Neuronal stem cell (in vitro differentiated cells): ENCODE data around the gene FRAS1. TPM values are rescaled to one million over a fixed set of nuclear protein-coding genes. Genes with fewer than 3 reads are reported as not detected.

Experiments
- DNase-seq: peaks from one replicate; pipeline ENCODE4 v3.0.0-alpha.2; 2013; ENCODE audit warnings: low spot score
- H2AFZ ChIP-seq: one replicate; pipeline ENCODE4 v1.6.1; 2013; ENCODE audit warnings: mild to moderate bottlenecking, low read length, inconsistent platforms
- H2AK5ac ChIP-seq: 2 replicates; pipeline ENCODE4 v1.6.1; 2013; ENCODE audit warnings: low read depth, mild to moderate bottlenecking, inconsistent platforms, low read length, moderate library complexity, mixed read lengths
- H2BK120ac ChIP-seq: 2 replicates; pipeline ENCODE4 v1.6.1; 2013; ENCODE audit warnings: low read depth, mild to moderate bottlenecking, inconsistent platforms, low read length, moderate library complexity, mixed read lengths
- H2BK12ac ChIP-seq: one replicate; pipeline ENCODE4 v1.6.1; 2013; ENCODE audit warnings: low read length, inconsistent platforms
- H2BK15ac ChIP-seq: 2 replicates; pipeline ENCODE4 v1.6.1; 2013; ENCODE audit warnings: mild to moderate bottlenecking, low read length, inconsistent platforms, mixed read lengths
- H2BK5ac ChIP-seq: one replicate; pipeline ENCODE4 v1.6.1; 2013; ENCODE audit warnings: inconsistent platforms, mild to moderate bottlenecking, low read length, moderate library complexity
- H3K14ac ChIP-seq: one replicate; pipeline ENCODE4 v1.6.1; 2013; ENCODE audit warnings: low read length, inconsistent platforms
- H3K18ac ChIP-seq: 2 replicates; pipeline ENCODE4 v1.6.1; 2013; ENCODE audit warnings: low read length, inconsistent platforms
- H3K23ac ChIP-seq: 2 replicates; pipeline ENCODE4 v1.6.1; 2013; ENCODE audit warnings: low read depth, mild to moderate bottlenecking, mixed read lengths, low read length, inconsistent platforms; ENCODE audit not compliant: poor library complexity
- H3K27ac ChIP-seq: replicated peaks from 3 replicates; pipeline ENCODE4 v1.5.1; 2013; ENCODE audit warnings: low read length, inconsistent platforms
- H3K27me3 ChIP-seq, 3 experiments: 2 replicates each; pipeline ENCODE4 v1.6.1; 2013; ENCODE audit warnings: low read length in 3 of 3, mild to moderate bottlenecking in 2 of 3, inconsistent platforms in 1 of 3, low read depth in 1 of 3, mixed read lengths in 1 of 3, moderate library complexity in 1 of 3; ENCODE audit not compliant: control insufficient read depth in 3 of 3, insufficient read depth in 3 of 3
- H3K36me3 ChIP-seq, 2 donors: replicated peaks in 1 of 2; 2 replicates each; pipeline ENCODE4 v1.6.1; 2013; ENCODE audit warnings: low read length in 2 of 2; ENCODE audit not compliant: control insufficient read depth in 2 of 2, insufficient read depth in 2 of 2
- H3K4ac ChIP-seq: 2 replicates; pipeline ENCODE4 v1.6.1; 2013; ENCODE audit warnings: inconsistent platforms, mild to moderate bottlenecking, low read length, moderate library complexity
- H3K4me1 ChIP-seq, 2 donors: 1 replicate in 1 of 2; 2 replicates in 1 of 2; pipeline ENCODE4 v1.6.1; 2013; ENCODE audit warnings: low read length in 2 of 2, low read depth in 1 of 2; ENCODE audit not compliant: control insufficient read depth in 2 of 2, insufficient read depth in 1 of 2
- H3K4me2 ChIP-seq: one replicate; pipeline ENCODE4 v1.6.1; 2013; ENCODE audit warnings: mild to moderate bottlenecking, low read length, inconsistent platforms; ENCODE audit not compliant: insufficient read depth, poor library complexity, severe bottlenecking
- H3K4me3 ChIP-seq, 2 donors: 2 replicates each; pipeline ENCODE4 v1.5.1; 2013; ENCODE audit warnings: low read length in 2 of 2, mild to moderate bottlenecking in 2 of 2, inconsistent platforms in 1 of 2, moderate library complexity in 1 of 2
- H3K79me1 ChIP-seq: one replicate; pipeline ENCODE4 v1.6.1; 2013; ENCODE audit warnings: low read depth, mild to moderate bottlenecking, inconsistent platforms, low read length, moderate library complexity
- H3K9ac ChIP-seq: one replicate; pipeline ENCODE4 v1.6.1; 2013; ENCODE audit warnings: mild to moderate bottlenecking, low read depth, low read length, inconsistent platforms; ENCODE audit not compliant: poor library complexity
- H3K9me3 ChIP-seq, 2 donors: replicated peaks in 1 of 2; 2 replicates each; pipeline versions ENCODE3 to v1.6.1; 2013; ENCODE audit warnings: low read length in 2 of 2, mild to moderate bottlenecking in 2 of 2, inconsistent platforms in 1 of 2, low read depth in 1 of 2, mixed read lengths in 1 of 2, moderate library complexity in 1 of 2; ENCODE audit not compliant: control insufficient read depth in 2 of 2, insufficient read depth in 1 of 2
- H4K8ac ChIP-seq: one replicate; pipeline ENCODE4 v1.6.1; 2013; ENCODE audit warnings: low read depth, mild to moderate bottlenecking, inconsistent platforms, low read length, moderate library complexity
- H4K91ac ChIP-seq: one replicate; pipeline ENCODE4 v1.6.1; 2013; ENCODE audit warnings: low read length, low read depth, mild to moderate bottlenecking, inconsistent platforms; ENCODE audit not compliant: poor library complexity
- WGBS, 2 donors: extraction: QIAGEN DNeasy Blood & Tissue Kit; methylation state at CpG; one replicate each; pipeline ENCODE4 v1.1.7; 2013; ENCODE audit warnings: missing lambda C conversion rate in 2 of 2, mixed read lengths in 1 of 2; ENCODE audit not compliant: insufficient read length in 2 of 2, insufficient replicate concordance in 1 of 2; ENCODE audit errors: extremely low coverage in 2 of 2; 5-methylcytosine and 5-hydroxymethylcytosine counted together
- small RNA-seq: library from polyadenylated mRNA; stranded (forward); fragments of <200 nt; extraction: miRNeasy Mini kit (QIAGEN cat#:217004); gene quantifications from one replicate; pipeline ENCODE3, GENCODE V24; 2013; ENCODE audit not compliant: insufficient read depth

Gene FRAS1

GRCh38 chr4:78592088-78592783, 535.1 kb downstream of the FRAS1 start:
- Histone ChIP-seq H3K18ac (no peak overlapping the region), H3K79me1 (no peaks in the 10 kb centered on the region), H2AFZ (no peak overlapping the region), H3K27ac (no peak overlapping the region), H4K91ac (no peak overlapping the region), H3K4ac (no peak overlapping the region), H2BK15ac (no peak overlapping the region), H3K4me2 (no peak overlapping the region), H3K27me3 (no peaks in the 10 kb centered on the region), H2BK120ac (no peak overlapping the region), H3K9ac (no peak overlapping the region), H4K8ac (no peak overlapping the region), H2AK5ac (no peak overlapping the region), H2BK5ac (no peak overlapping the region), H3K9me3 (no peaks in the 10 kb centered on the region), H3K4me3 (no peak overlapping the region), H3K36me3 (peaks cover 0 to 2% of the 10 kb centered on the region in 2 donors), H2BK12ac (no peak overlapping the region), H3K4me1 (peaks cover 0 to 5% of the 10 kb centered on the region in 2 donors), H3K23ac (no peak overlapping the region), H3K14ac (no peak overlapping the region)
- no peak for DNase-seq
- no CpG with 5 or more reads among the region's 3 CpGs for WGBS, 2 donors

Small RNA genes within 50 kb of the gene (small RNA-seq; reads per million reads assigned to genes)
- not detected for gene AC114801.3
